CD8-positive, alpha-beta memory T cell (primary cell): Measurements from ENCODE around the gene NAPB. TPM values are rescaled to one million over a fixed set of nuclear protein-coding genes. Genes with fewer than 3 reads are reported as not detected.
"Not testable (repeated sequence)": the region's sequence is repeated elsewhere in the genome, so short reads cannot be mapped to it uniquely, and the experiment has no call there.

Experiments used
- CTCF ChIA-PET: fragments of 350-600 bp; sonication (Branson Sonifier 250); formaldehyde crosslinking; loops from one replicate; lab custom pipeline; 2021; ENCODE audit warnings: antibody characterized with exemption; lab: Charles Lee
- POLR2A ChIA-PET: fragments of 350-600 bp; sonication (Branson Sonifier 250); formaldehyde crosslinking; loops from one replicate; lab custom pipeline; 2021; ENCODE audit warnings: antibody characterized with exemption; lab: Charles Lee
- DNase-seq, 5 donors: peaks; one replicate each; pipeline versions ENCODE4 v3.0.0 to v3.0.0-alpha.2; 2020 to 2022; ENCODE audit warnings: mixed read lengths in 1 of 5
- H3K27ac ChIP-seq: one replicate; pipeline ENCODE4 v1.7.0; 2013; ENCODE audit warnings: low read depth, mild to moderate bottlenecking, low read length, moderate library complexity
- H3K27me3 ChIP-seq: 2 replicates; pipeline ENCODE4 v1.7.0; 2013; ENCODE audit warnings: low read length, mild to moderate bottlenecking; ENCODE audit not compliant: insufficient read depth, poor library complexity, severe bottlenecking
- H3K36me3 ChIP-seq: 2 replicates; pipeline ENCODE4 v1.7.0; 2013; ENCODE audit warnings: mild to moderate bottlenecking, low read length, moderate library complexity; ENCODE audit not compliant: insufficient read depth
- H3K4me1 ChIP-seq: 2 replicates; pipeline ENCODE4 v1.7.0; 2013; ENCODE audit warnings: mild to moderate bottlenecking, low read length, moderate library complexity; ENCODE audit not compliant: insufficient read depth
- H3K4me3 ChIP-seq: 2 replicates; pipeline ENCODE4 v1.7.0; 2013; ENCODE audit warnings: mild to moderate bottlenecking, low read length
- H3K9me3 ChIP-seq: 2 replicates; pipeline ENCODE4 v1.7.0; 2013; ENCODE audit warnings: mild to moderate bottlenecking, low read length
- H3K27ac Mint-ChIP-seq, 8 donors: one replicate each; pipeline ENCODE4 v1.8.0; 2020 to 2021; ENCODE audit warnings: mixed read lengths in 8 of 8, mild to moderate bottlenecking in 6 of 8, inconsistent platforms in 3 of 8, moderate library complexity in 3 of 8
- H3K27me3 Mint-ChIP-seq, 2 donors: one replicate each; pipeline ENCODE4 v1.8.0; 2020 to 2021; ENCODE audit warnings: mixed read lengths in 2 of 2, mild to moderate bottlenecking in 1 of 2, moderate library complexity in 1 of 2
- H3K36me3 Mint-ChIP-seq, 3 donors: one replicate each; pipeline ENCODE4 v1.8.0; 2020 to 2021; ENCODE audit warnings: mixed read lengths in 3 of 3, inconsistent platforms in 1 of 3, mild to moderate bottlenecking in 1 of 3
- H3K4me1 Mint-ChIP-seq, 3 donors: one replicate each; pipeline ENCODE4 v1.8.0; 2020 to 2021; ENCODE audit warnings: mixed read lengths in 3 of 3, inconsistent platforms in 1 of 3, mild to moderate bottlenecking in 1 of 3
- H3K4me3 Mint-ChIP-seq, 7 donors: one replicate each; pipeline ENCODE4 v1.8.0; 2020 to 2021; ENCODE audit warnings: mixed read lengths in 7 of 7, mild to moderate bottlenecking in 6 of 7, moderate library complexity in 4 of 7, inconsistent platforms in 2 of 7
- H3K9me3 Mint-ChIP-seq, 5 donors: one replicate each; pipeline ENCODE4 v1.8.0; 2020 to 2022; ENCODE audit warnings: mixed read lengths in 5 of 5, mild to moderate bottlenecking in 3 of 5, moderate library complexity in 2 of 5, inconsistent platforms in 1 of 5
- polyA plus RNA-seq: library from polyadenylated mRNA; unstranded; fragments of 300-500 nt; fragmentation: Illumina TruSeq; gene quantifications from one replicate; pipeline ENCODE4 v1.2.3, GENCODE V29; 2021
- total RNA-seq, 2 experiments: library from RNA; stranded (reverse); gene quantifications; one replicate each; pipeline ENCODE4 v1.2.3, GENCODE V29; 2021

NAPB gene
- total RNA-seq, result 1 to 10 TPM; 7.4 to 7.6 TPM
- polyA plus RNA-seq, result 5.2 TPM

GRCh38 chr20:23420943-23421931 lies at the start of gene NAPB:
Gene NAPB (minus strand): TSS chr20:23421488. CDS start chr20:23421402, 86 bp downstream.
- Mint-ChIP-seq H3K4me3 (peak within 1 kb of the TSS; percentile 89 to 94 (median 90)), H3K27ac (peak within 1 kb of the TSS; percentile 21 to 96 (median 90)), H3K27me3 (peaks cover 4 to 18% of the 10 kb centered on the region in 2 donors), H3K9me3 (no peaks in the 10 kb centered on the region), H3K4me1 (peaks cover 40 to 46% (median 46%) of the 10 kb centered on the region in 3 donors), H3K36me3 (peaks cover 0 to 3% (median 0%) of the 10 kb centered on the region in 3 donors)
- H3K4me3 ChIP-seq, result peak within 1 kb of the TSS; percentile 82
- peak; percentile 87 to 95 (median 89) for DNase-seq
- POLR2A ChIA-PET, result interaction anchor here (0.6 to 5.1 kb wide), 3 partner anchors 38 to 71 kb away, joined by 8 to 32 read pairs (median 30); partner anchors contain the start of gene NXT1
- peak within 1 kb of the TSS; percentile 76 for H3K27ac ChIP-seq
- H3K4me1 ChIP-seq, result peaks cover 18% of the 10 kb centered on the region
- no peaks in the 10 kb centered on the region for H3K9me3 ChIP-seq
- H3K36me3 ChIP-seq, result no peaks in the 10 kb centered on the region
- no peaks in the 10 kb centered on the region for H3K27me3 ChIP-seq
- CTCF ChIA-PET, result interaction anchor here (0.7 to 4.5 kb wide), 7 partner anchors 12 to 71 kb away, joined by 3 to 42 read pairs (median 5); partner anchors contain the start of genes GZF1 and NXT1

GRCh38 chr20:23466961-23467360 lies 45.7 kb upstream of the NAPB start:
- Mint-ChIP-seq H3K9me3 (peaks cover 14 to 28% (median 27%) of the 10 kb centered on the region in 5 donors), H3K27me3 (peaks cover 9 to 47% of the 10 kb centered on the region in 2 donors), H3K36me3 (peaks cover 0 to 23% (median 3%) of the 10 kb centered on the region in 3 donors)
- H3K4me1 Mint-ChIP-seq, H3K27ac ChIP-seq, H3K4me3 ChIP-seq, H3K9me3 ChIP-seq, H3K4me3 Mint-ChIP-seq, H3K4me1 ChIP-seq, H3K36me3 ChIP-seq, H3K27me3 ChIP-seq, CTCF ChIA-PET, H3K27ac Mint-ChIP-seq, POLR2A ChIA-PET, DNase-seq: not testable (repeated sequence)

DNA sequence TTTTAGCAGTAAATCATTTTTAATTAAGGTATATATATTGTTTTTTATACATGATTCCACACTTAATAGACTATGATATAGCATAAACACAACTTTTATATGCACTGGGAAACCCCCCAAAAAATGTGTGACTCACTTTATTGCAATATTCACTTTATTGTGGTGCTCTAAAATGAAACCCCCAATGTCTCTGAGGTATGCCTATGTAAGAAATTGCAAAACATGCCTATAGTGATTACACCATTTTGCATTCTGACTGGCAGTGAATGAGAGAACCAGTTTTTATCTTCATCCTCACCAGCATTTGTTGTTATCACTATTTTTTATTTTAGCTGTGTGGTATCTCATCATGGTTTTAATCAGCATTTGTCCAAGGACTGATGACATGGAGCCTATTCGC lies 39.9 kb upstream of the NAPB start:
- ChIA-PET POLR2A (no interaction called here), CTCF (no interaction called here)
- Mint-ChIP-seq H3K36me3 (peaks cover 0 to 18% (median 1%) of the 10 kb centered on the region in 3 donors), H3K27me3 (peaks cover 13 to 20% of the 10 kb centered on the region in 2 donors), H3K27ac (no peak overlapping the region), H3K4me3 (no peak overlapping the region), H3K4me1 (peaks cover 11 to 17% (median 15%) of the 10 kb centered on the region in 3 donors), H3K9me3 (peaks cover 0 to 12% (median 8%) of the 10 kb centered on the region in 5 donors)
- Histone ChIP-seq H3K27me3 (no peaks in the 10 kb centered on the region), H3K9me3 (no peaks in the 10 kb centered on the region), H3K36me3 (no peaks in the 10 kb centered on the region), H3K4me1 (peaks cover 10% of the 10 kb centered on the region), H3K4me3 (no peak overlapping the region), H3K27ac (no peak overlapping the region)
- DNase-seq, result no peak

GRCh38 chr20:23459461-23460150 lies 38.3 kb upstream of the NAPB start:
- no peak overlapping the region for H3K27ac Mint-ChIP-seq
- CTCF ChIA-PET, result interaction anchor here (2.0 kb wide), 1 partner anchor 18 kb away, joined by 8 read pairs; no protein-coding TSS in a partner anchor
- peaks cover 0 to 13% (median 1%) of the 10 kb centered on the region in 3 donors for H3K36me3 Mint-ChIP-seq
- Histone ChIP-seq H3K4me1 (peaks cover 19% of the 10 kb centered on the region), H3K27ac (no peak overlapping the region), H3K27me3 (no peaks in the 10 kb centered on the region), H3K9me3 (no peaks in the 10 kb centered on the region), H3K36me3 (no peaks in the 10 kb centered on the region), H3K4me3 (no peak overlapping the region)
- POLR2A ChIA-PET, result no interaction called here
- H3K9me3 Mint-ChIP-seq, result peaks cover 0 to 3% (median 2%) of the 10 kb centered on the region in 5 donors
- peaks cover 7 to 9% of the 10 kb centered on the region in 2 donors for H3K27me3 Mint-ChIP-seq
- peaks cover 21 to 28% (median 25%) of the 10 kb centered on the region in 3 donors for H3K4me1 Mint-ChIP-seq
- DNase-seq, result no peak
- no peak overlapping the region for H3K4me3 Mint-ChIP-seq

GRCh38 chr20:23456873-23457272 lies 35.6 kb upstream of the NAPB start:
- no peaks in the 10 kb centered on the region for H3K27me3 ChIP-seq
- DNase-seq, result peak in 1 of 5 donors; percentile 7
- H3K4me1 ChIP-seq, result peaks cover 19% of the 10 kb centered on the region
- H3K27me3 Mint-ChIP-seq, result peaks cover 0 to 7% of the 10 kb centered on the region in 2 donors
- H3K4me1 Mint-ChIP-seq, result peaks cover 21 to 28% (median 25%) of the 10 kb centered on the region in 3 donors
- POLR2A ChIA-PET, result no interaction called here
- no peaks in the 10 kb centered on the region for H3K9me3 ChIP-seq
- H3K36me3 Mint-ChIP-seq, result peaks cover 0 to 3% (median 0%) of the 10 kb centered on the region in 3 donors
- CTCF ChIA-PET, result no interaction called here
- no peak overlapping the region for H3K4me3 ChIP-seq
- no peaks in the 10 kb centered on the region for H3K36me3 ChIP-seq
- H3K9me3 Mint-ChIP-seq, result no peaks in the 10 kb centered on the region
- H3K4me3 Mint-ChIP-seq, result peak overlapping the region in 6 of 7 donors; percentile 61 to 87 (median 64)
- peak overlapping the region; percentile 67 to 97 (median 87) for H3K27ac Mint-ChIP-seq
- peak overlapping the region; percentile 85 for H3K27ac ChIP-seq

GRCh38 chr20:23456409-23456808 lies 35.1 kb upstream of the NAPB start:
- H3K4me1 ChIP-seq, result peaks cover 19% of the 10 kb centered on the region
- Mint-ChIP-seq H3K4me3 (peak overlapping the region in 6 of 7 donors; percentile 61 to 87 (median 64)), H3K27ac (peak overlapping the region; percentile 67 to 97 (median 87)), H3K9me3 (no peaks in the 10 kb centered on the region), H3K36me3 (no peaks in the 10 kb centered on the region), H3K27me3 (peaks cover 0 to 4% of the 10 kb centered on the region in 2 donors), H3K4me1 (peaks cover 21 to 28% (median 25%) of the 10 kb centered on the region in 3 donors)
- no peaks in the 10 kb centered on the region for H3K27me3 ChIP-seq
- peak in 4 of 5 donors; percentile 10 to 58 (median 28) for DNase-seq
- peak overlapping the region; percentile 85 for H3K27ac ChIP-seq
- no peak overlapping the region for H3K4me3 ChIP-seq
- ChIA-PET POLR2A (no interaction called here), CTCF (interaction anchor here (2.2 kb wide), 1 partner anchor 15 kb away, joined by 4 read pairs; no protein-coding TSS in a partner anchor)
- no peaks in the 10 kb centered on the region for H3K36me3 ChIP-seq
- H3K9me3 ChIP-seq, result no peaks in the 10 kb centered on the region

DNA sequence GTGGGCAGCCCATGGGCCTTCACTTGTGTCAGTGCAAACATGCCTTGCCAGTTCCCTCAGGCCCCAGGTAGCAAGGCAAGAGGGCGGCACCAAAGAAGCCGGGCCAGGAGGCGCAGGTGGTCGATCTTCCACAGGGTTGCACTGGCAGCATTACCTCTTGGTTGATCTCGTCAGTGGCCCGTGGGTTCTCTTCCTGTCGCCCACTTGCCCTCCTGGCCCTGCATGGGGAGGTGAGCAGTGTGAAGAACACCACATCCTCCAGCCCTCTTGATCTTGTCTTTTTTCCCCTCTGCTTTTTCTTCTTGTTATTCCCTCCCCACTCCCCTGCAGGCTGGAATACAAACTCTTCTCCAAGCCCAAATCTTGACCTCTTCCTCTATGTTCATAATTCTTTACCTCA lies 34.4 kb upstream of the NAPB start:
- H3K27me3 ChIP-seq, result no peaks in the 10 kb centered on the region
- no peak for DNase-seq
- no peak overlapping the region for H3K4me3 ChIP-seq
- H3K9me3 ChIP-seq, result no peaks in the 10 kb centered on the region
- H3K36me3 ChIP-seq, result no peaks in the 10 kb centered on the region
- Mint-ChIP-seq H3K4me1 (peaks cover 21 to 28% (median 25%) of the 10 kb centered on the region in 3 donors), H3K27me3 (peaks cover 0 to 3% of the 10 kb centered on the region in 2 donors), H3K9me3 (no peaks in the 10 kb centered on the region), H3K36me3 (no peaks in the 10 kb centered on the region), H3K4me3 (peak overlapping the region in 6 of 7 donors; percentile 53 to 87 (median 64)), H3K27ac (peak overlapping the region in 7 of 8 donors; percentile 71 to 97 (median 87))
- ChIA-PET POLR2A (no interaction called here), CTCF (interaction anchor here (2.2 kb wide), 1 partner anchor 14 kb away, joined by 4 read pairs; no protein-coding TSS in a partner anchor)
- peaks cover 19% of the 10 kb centered on the region for H3K4me1 ChIP-seq
- H3K27ac ChIP-seq, result peak overlapping the region; percentile 85
